Measurements from ENCODE around the gene C6orf58.

GRCh38 chr6:127634178-127634577, 57.2 kb downstream of the C6orf58 start:
- TF ChIP-seq, protein P1, sequence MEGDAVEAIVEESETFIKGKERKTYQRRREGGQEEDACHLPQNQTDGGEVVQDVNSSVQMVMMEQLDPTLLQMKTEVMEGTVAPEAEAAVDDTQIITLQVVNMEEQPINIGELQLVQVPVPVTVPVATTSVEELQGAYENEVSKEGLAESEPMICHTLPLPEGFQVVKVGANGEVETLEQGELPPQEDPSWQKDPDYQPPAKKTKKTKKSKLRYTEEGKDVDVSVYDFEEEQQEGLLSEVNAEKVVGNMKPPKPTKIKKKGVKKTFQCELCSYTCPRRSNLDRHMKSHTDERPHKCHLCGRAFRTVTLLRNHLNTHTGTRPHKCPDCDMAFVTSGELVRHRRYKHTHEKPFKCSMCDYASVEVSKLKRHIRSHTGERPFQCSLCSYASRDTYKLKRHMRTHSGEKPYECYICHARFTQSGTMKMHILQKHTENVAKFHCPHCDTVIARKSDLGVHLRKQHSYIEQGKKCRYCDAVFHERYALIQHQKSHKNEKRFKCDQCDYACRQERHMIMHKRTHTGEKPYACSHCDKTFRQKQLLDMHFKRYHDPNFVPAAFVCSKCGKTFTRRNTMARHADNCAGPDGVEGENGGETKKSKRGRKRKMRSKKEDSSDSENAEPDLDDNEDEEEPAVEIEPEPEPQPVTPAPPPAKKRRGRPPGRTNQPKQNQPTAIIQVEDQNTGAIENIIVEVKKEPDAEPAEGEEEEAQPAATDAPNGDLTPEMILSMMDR (IDR thresholded peaks at IDR 0.05), result no peak
- no peak for TF ChIP-seq POLR2A (IDR thresholded peaks at IDR 0.05)

All from right lobe of liver (tissue), 4 donors.